Endothelial cell of umbilical vein (primary cell): ENCODE measurements around the gene AFF4.

Source experiments
- CTCF ChIP-seq, 2 donors: IDR thresholded peaks; 1 replicate in 1 of 2; 2 replicates in 1 of 2; pipeline ENCODE4 v1.5.1; 2011; ENCODE audit warnings: low read length in 2 of 2, mild to moderate bottlenecking in 2 of 2, moderate library complexity in 2 of 2, control low read depth in 1 of 2, inconsistent platforms in 1 of 2, low read depth in 1 of 2; ENCODE audit not compliant: insufficient read depth in 1 of 2; ENCODE audit errors: extremely low read depth in 1 of 2
- MYC ChIP-seq: IDR thresholded peaks from one replicate; pipeline ENCODE4 v1.6.1; 2011; ENCODE audit warnings: mild to moderate bottlenecking, low read depth, low read length

DNA sequence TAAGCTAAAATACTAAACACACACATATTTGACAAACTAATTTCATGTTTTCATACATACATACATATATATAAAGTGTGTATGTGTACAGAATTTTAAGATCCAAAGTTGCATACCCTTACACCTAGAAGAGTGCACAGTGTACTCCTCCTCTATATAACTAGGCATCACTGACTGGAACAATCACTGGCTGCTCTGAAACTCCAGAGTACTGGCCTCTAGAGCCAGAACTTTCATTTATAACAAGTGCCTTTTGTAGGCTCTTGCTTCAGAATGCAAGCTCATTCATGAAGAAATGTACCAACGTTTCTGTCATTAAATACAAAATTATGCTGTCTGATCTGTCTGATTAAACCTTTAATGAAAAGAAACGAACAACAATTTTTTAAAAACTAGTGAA, 86.0 kb downstream of the AFF4 start:
- TF ChIP-seq CTCF (IDR thresholded peaks at IDR 0.05; ENCODE audit: extremely low read depth in 1 of 2, insufficient read depth in 1 of 2, low read depth in 1 of 2, low read length in 2 of 2) (no peak), MYC (no peak)
